ENCODE data around the gene ACOT7. TPM values are rescaled to one million over a fixed set of nuclear protein-coding genes. Genes with fewer than 3 reads are reported as not detected.

Gene ACOT7
- total and polyA plus RNA-seq, 2 of the 13 experiments (the other 11 are each of a cell fraction or from before 2014, with no cell fraction given): 33.0 to 55.8 TPM

DNA sequence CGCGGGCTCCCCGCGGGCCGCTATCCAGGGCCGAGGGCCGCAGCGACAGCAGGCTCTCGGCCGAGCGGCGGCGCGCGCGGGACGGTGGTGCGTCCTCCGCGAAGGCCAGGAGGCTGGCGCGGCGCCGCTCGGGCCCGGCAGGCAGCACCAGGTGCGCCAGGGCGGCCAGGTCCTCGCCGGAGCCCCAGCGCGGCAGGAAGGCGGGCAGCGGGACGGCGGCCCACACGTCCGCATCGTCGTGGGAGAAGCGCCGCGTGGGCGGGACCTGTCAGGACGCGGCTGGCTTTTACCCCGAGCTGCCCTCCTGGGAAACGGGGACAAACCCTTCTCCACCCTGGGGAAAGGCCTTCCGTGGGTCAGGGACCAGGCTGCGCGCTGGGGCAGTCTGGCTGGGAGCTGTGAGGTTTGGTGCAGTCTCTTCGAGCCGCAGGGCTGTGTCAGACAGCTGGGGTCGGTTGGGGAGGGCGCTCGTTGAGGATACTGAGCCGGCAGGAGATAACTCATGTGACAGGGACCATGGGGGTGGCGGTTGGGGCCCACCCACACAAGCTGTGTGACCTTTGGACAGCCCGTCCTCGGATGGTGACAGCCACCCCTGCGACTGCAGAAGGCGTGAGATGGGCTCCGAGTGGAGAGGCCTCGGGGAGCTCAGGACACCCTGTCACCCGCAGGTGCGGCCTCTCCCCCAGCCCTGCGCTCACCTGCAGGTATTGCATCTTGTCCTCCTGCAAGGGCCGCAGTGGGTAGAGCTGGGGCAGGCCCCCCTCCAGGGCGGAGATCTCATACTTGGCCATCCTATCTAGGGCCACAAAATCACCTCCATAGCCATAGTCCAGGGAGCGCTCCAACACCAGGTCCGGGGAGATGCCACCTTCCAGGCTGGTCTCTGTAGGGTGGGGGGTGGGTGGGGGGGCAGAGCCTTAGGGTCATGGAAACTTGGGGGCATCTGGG is 143.6 kb downstream of the ACOT7 start (continued):
- TF ChIP-seq ATF7 (IDR thresholded peaks at IDR 0.05): no peak
- no peak for TF ChIP-seq ATF7 (CRISPR knock-in tag; IDR thresholded peaks at IDR 0.05)
- TF ChIP-seq HIVEP1 (CRISPR knock-in tag; IDR thresholded peaks at IDR 0.05): 0 out of 2 replicates have a peak, but pooled peaks have one; percentile 26
- no peak for TF ChIP-seq GABPA (IDR thresholded peaks at IDR 0.05; ENCODE audit: low read depth, low read length)
- no peak for TF ChIP-seq GABPA (CRISPR knock-in tag; IDR thresholded peaks at IDR 0.05; ENCODE audit: low read depth)
- no peak for TF ChIP-seq ZBTB42 (CRISPR knock-in tag; IDR thresholded peaks at IDR 0.05)
- TF ChIP-seq, protein P1, sequence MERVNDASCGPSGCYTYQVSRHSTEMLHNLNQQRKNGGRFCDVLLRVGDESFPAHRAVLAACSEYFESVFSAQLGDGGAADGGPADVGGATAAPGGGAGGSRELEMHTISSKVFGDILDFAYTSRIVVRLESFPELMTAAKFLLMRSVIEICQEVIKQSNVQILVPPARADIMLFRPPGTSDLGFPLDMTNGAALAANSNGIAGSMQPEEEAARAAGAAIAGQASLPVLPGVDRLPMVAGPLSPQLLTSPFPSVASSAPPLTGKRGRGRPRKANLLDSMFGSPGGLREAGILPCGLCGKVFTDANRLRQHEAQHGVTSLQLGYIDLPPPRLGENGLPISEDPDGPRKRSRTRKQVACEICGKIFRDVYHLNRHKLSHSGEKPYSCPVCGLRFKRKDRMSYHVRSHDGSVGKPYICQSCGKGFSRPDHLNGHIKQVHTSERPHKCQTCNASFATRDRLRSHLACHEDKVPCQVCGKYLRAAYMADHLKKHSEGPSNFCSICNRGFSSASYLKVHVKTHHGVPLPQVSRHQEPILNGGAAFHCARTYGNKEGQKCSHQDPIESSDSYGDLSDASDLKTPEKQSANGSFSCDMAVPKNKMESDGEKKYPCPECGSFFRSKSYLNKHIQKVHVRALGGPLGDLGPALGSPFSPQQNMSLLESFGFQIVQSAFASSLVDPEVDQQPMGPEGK (CRISPR knock-in tag; IDR thresholded peaks at IDR 0.05): peak; percentile 87
- 0 out of 2 replicates have a peak, but pooled peaks have one; percentile 3 for TF ChIP-seq ZNF777 (CRISPR knock-in tag; IDR thresholded peaks at IDR 0.05)
- 0 out of 2 replicates have a peak, but pooled peaks have one; percentile 30 for TF ChIP-seq HNF4A (CRISPR knock-in tag; IDR thresholded peaks at IDR 0.05)
- no peak for TF ChIP-seq TMF1 (CRISPR knock-in tag; IDR thresholded peaks at IDR 0.05; ENCODE audit: low read depth)
- 0 out of 2 replicates have a peak, but pooled peaks have one; percentile 22 for TF ChIP-seq ZBTB7B (CRISPR knock-in tag; IDR thresholded peaks at IDR 0.05)
- no peak for TF ChIP-seq CENPT (CRISPR knock-in tag; IDR thresholded peaks at IDR 0.05; ENCODE audit: low read depth)
- TF ChIP-seq ZFY (CRISPR knock-in tag; IDR thresholded peaks at IDR 0.05): peak; percentile 29; the same call in 1 of the 2 replicates
- TF ChIP-seq, protein P2, sequence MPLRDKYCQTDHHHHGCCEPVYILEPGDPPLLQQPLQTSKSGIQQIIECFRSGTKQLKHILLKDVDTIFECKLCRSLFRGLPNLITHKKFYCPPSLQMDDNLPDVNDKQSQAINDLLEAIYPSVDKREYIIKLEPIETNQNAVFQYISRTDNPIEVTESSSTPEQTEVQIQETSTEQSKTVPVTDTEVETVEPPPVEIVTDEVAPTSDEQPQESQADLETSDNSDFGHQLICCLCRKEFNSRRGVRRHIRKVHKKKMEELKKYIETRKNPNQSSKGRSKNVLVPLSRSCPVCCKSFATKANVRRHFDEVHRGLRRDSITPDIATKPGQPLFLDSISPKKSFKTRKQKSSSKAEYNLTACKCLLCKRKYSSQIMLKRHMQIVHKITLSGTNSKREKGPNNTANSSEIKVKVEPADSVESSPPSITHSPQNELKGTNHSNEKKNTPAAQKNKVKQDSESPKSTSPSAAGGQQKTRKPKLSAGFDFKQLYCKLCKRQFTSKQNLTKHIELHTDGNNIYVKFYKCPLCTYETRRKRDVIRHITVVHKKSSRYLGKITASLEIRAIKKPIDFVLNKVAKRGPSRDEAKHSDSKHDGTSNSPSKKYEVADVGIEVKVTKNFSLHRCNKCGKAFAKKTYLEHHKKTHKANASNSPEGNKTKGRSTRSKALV (CRISPR knock-in tag; IDR thresholded peaks at IDR 0.05): peak; percentile 83
- no peak for TF ChIP-seq ZNF251 (CRISPR knock-in tag; IDR thresholded peaks at IDR 0.05)
- TF ChIP-seq PHF8 (CRISPR knock-in tag; IDR thresholded peaks at IDR 0.05): 0 out of 2 replicates have a peak, but pooled peaks have one; percentile 13
- TF ChIP-seq, protein P3, sequence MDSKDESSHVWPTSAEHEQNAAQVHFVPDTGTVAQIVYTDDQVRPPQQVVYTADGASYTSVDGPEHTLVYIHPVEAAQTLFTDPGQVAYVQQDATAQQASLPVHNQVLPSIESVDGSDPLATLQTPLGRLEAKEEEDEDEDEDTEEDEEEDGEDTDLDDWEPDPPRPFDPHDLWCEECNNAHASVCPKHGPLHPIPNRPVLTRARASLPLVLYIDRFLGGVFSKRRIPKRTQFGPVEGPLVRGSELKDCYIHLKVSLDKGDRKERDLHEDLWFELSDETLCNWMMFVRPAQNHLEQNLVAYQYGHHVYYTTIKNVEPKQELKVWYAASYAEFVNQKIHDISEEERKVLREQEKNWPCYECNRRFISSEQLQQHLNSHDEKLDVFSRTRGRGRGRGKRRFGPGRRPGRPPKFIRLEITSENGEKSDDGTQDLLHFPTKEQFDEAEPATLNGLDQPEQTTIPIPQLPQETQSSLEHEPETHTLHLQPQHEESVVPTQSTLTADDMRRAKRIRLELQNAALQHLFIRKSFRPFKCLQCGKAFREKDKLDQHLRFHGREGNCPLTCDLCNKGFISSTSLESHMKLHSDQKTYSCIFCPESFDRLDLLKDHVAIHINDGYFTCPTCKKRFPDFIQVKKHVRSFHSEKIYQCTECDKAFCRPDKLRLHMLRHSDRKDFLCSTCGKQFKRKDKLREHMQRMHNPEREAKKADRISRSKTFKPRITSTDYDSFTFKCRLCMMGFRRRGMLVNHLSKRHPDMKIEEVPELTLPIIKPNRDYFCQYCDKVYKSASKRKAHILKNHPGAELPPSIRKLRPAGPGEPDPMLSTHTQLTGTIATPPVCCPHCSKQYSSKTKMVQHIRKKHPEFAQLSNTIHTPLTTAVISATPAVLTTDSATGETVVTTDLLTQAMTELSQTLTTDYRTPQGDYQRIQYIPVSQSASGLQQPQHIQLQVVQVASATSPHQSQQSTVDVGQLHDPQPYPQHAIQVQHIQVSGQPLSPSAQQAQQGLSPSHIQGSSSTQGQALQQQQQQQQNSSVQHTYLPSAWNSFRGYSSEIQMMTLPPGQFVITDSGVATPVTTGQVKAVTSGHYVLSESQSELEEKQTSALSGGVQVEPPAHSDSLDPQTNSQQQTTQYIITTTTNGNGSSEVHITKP (CRISPR knock-in tag; IDR thresholded peaks at IDR 0.05; ENCODE audit: low read depth): 0 out of 2 replicates have a peak, but pooled peaks have one; percentile 39
- TF ChIP-seq, protein P4, sequence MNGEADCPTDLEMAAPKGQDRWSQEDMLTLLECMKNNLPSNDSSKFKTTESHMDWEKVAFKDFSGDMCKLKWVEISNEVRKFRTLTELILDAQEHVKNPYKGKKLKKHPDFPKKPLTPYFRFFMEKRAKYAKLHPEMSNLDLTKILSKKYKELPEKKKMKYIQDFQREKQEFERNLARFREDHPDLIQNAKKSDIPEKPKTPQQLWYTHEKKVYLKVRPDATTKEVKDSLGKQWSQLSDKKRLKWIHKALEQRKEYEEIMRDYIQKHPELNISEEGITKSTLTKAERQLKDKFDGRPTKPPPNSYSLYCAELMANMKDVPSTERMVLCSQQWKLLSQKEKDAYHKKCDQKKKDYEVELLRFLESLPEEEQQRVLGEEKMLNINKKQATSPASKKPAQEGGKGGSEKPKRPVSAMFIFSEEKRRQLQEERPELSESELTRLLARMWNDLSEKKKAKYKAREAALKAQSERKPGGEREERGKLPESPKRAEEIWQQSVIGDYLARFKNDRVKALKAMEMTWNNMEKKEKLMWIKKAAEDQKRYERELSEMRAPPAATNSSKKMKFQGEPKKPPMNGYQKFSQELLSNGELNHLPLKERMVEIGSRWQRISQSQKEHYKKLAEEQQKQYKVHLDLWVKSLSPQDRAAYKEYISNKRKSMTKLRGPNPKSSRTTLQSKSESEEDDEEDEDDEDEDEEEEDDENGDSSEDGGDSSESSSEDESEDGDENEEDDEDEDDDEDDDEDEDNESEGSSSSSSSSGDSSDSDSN (CRISPR knock-in tag; IDR thresholded peaks at IDR 0.05): 0 out of 2 replicates have a peak, but pooled peaks have one; percentile 44
- TF ChIP-seq TGIF2 (CRISPR knock-in tag; IDR thresholded peaks at IDR 0.05): 0 out of 2 replicates have a peak, but pooled peaks have one; percentile 36
- TF ChIP-seq CBX1 (IDR thresholded peaks at IDR 0.05; ENCODE audit: low read depth): no peak

All from HepG2 (cell line).